Left cardiac atrium (tissue), 4 donors: Measurements from ENCODE around the gene HSFX4. TPM values are rescaled to one million over a fixed set of nuclear protein-coding genes. Genes with fewer than 3 reads are reported as not detected.
A peak's percentile ranks its signal among the peaks of the same experiment; 100 is the strongest.
"Not testable (repeated sequence)": the region's sequence is repeated elsewhere in the genome, so short reads cannot be mapped to it uniquely, and the experiment has no call there.

Experiments used
- ATAC-seq, 2 donors: fragments of 200-7000 bp; cut with Tn5 transposase; one replicate each; pipeline ENCODE4 v1.9.1; 2020; ENCODE audit warnings: mild to moderate bottlenecking in 2 of 2, moderate library complexity in 2 of 2
- DNase-seq: peaks from one replicate; pipeline ENCODE4 v3.0.0-alpha.2; 2020
- intact Hi-C, 2 donors: fragments of 100-400 bp; cut with DNase I; formaldehyde crosslinking; loops; one replicate each; pipeline versions ENCODE4 v1.14.1 to v1.15.1; 2022 to 2023
- long read RNA-seq: library from polyadenylated mRNA; unstranded; transcript quantifications from one replicate; pipeline ENCODE4 v2.0.0, GENCODE V29; 2021
- total RNA-seq, 2 donors: library from RNA; stranded (reverse); fragmentation: NEBNext Ultra II Directional; extraction: Animal tissue kit (Norgen Biotek cat#: 25700); gene quantifications; one replicate each; pipeline ENCODE4 v1.2.1, GENCODE V29; 2021
- donor health status: DM: no; HTN: yes; CAD: no.
- donor health status: DM: no; HTN: yes; CAD: no; lungs with severe emphysema.
- donor health status: DM: yes; HTN: yes; CAD: no.
- donor health status: Dilated cardiomyopathy.

HSFX4 gene, protein sequence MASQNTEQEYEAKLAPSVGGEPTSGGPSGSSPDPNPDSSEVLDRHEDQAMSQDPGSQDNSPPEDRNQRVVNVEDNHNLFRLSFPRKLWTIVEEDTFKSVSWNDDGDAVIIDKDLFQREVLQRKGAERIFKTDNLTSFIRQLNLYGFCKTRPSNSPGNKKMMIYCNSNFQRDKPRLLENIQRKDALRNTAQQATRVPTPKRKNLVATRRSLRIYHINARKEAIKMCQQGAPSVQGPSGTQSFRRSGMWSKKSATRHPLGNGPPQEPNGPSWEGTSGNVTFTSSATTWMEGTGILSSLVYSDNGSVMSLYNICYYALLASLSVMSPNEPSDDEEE
- total RNA-seq = not detected
- long read RNA-seq = 0 reads

GRCh38 chrX:149929400-149929799 lies at the start of gene HSFX4:
TSS of gene HSFX4 (plus strand) at chrX:149929573. CDS start at chrX:149929645, 72 bp downstream.
- intact Hi-C loops, DNase-seq, ATAC-seq: not testable (repeated sequence)

- no peak for ATAC-seq
- intact Hi-C loops = no loop called here
Observed at GRCh38 chrX:149881081-149881711, 48.2 kb upstream of the HSFX4 start, which contains the start of gene MAGEA8. TSS of gene MAGEA8 (plus strand) at chrX:149881183. CDS start at chrX:149884273, 3,090 bp downstream.

GRCh38 chrX:149890828-149891227 lies 38.5 kb upstream of the HSFX4 start:
- ATAC-seq, DNase-seq, intact Hi-C loops: not testable (repeated sequence)

More at GRCh38 chrX:149881081-149881711, 48.2 kb upstream of the HSFX4 start, which contains the start of gene MAGEA8:
- DNase-seq = no peak

GRCh38 chrX:149898554-149898953 lies 30.8 kb upstream of the HSFX4 start:
- intact Hi-C loops = no loop called here
- DNase-seq (no peak), ATAC-seq (no peak)

DNA sequence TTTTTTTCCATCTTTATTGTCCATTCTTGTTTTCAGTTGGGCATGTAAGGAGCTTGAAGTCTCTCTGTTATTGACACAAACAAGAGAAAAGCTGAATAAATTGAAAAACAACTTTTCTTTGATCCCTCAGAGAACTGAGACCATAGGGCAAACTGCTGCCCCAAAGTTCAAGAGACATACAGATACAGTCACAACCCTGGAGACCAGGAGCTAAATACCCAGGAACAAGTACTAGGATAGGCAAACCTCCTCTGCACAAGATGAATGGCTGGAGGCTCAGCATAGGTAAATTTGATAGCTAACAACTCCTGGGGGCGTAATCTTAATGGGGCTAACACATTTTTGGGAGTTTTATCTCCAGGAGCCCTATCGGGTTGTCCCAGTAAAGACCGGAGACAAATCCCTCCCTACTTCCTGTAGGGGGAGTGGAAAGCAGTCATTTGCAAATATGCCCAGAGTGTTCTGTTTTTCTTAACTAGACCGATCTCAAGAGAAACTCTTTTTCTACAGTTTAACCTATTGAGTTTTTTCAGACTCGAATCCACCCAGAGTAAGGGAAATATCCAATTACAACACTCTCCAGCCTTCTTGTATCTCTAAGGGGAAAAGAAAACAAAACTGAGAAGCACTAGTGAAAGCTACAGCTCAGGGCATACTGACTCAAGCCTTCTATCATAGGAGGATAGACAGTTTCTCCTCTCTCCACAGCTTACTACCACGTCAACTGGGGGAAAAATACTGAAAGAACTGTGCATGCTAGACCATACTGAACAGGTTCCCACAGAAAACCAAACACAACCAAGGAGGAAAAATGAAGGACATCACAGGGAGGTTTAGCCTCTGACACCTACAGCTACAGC lies 25.3 kb upstream of the HSFX4 start:
- intact Hi-C loops = no loop called here
- DNase-seq (no peak), ATAC-seq (peak in 1 of 2 donors; percentile 34)

DNA sequence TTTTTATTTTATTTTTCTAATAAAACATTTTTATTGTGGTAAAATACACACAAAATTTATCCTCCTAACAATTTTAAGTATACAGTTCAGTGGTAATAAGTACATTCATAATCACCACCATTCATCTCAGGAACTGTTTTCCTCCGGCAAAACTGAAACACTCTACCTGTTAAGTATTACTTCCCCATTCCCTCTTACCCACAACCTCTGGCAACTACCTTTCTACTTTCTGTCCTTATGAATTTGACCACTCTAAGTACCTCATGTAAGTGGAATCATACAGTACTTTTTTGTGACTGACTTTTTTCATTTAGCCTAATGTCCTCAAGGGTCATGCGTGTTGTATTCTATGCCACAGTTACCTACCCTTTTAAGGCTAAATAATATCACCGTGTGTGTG lies 21.1 kb upstream of the HSFX4 start:
- intact Hi-C loops = no loop called here
- no peak for DNase-seq
- no peak for ATAC-seq

DNA sequence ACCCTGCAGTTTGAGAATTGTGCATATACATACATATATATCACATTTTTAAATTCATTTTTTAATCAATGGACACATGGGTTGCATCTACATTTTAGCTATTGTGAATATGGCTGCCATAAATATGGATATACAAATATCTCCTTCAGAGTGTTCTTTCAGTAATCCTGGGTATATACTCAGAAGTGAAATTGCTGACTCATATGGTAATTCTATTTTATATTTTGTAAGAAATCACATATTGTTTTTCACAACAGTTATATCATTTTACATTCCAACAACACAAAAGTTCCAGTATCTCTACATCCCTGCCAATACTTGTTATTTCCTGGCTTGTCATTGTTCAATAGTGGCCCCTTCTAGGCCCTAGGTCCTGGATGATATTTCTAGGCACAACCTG lies 20.6 kb upstream of the HSFX4 start:
- DNase-seq (no peak), ATAC-seq (no peak)
- intact Hi-C loops = no loop called here

GRCh38 chrX:149909324-149910177 lies 19.8 kb upstream of the HSFX4 start:
- no peak for DNase-seq

DNA sequence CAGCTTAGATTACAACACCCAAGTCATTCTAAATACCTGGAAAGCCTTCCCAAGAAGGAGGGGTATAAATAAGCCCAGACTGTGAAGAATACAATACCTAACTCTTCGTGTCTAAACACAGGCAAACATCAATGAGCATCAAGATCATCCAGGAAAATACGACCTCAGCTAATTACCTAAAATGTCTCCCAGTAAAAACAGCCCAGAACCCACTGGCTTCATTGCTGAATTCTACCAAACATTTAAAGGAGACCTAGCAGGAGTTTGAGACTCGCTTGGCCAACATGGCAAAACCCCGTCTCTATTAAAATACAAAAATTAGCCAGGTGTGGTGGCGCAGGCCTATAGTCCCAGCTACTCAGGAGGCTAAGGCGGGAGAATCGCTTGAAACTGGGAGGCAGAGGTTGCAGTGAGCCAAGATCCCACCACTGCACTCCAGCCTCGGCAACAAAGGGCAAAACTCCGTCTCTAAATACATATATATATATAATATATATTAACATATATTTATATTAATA lies 19.1 kb upstream of the HSFX4 start:
- intact Hi-C loops = no loop called here
- no peak for ATAC-seq
- DNase-seq = no peak

More at GRCh38 chrX:149909324-149910177, 19.8 kb upstream of the HSFX4 start:
- ATAC-seq = no peak
- intact Hi-C loops = no loop called here

DNA sequence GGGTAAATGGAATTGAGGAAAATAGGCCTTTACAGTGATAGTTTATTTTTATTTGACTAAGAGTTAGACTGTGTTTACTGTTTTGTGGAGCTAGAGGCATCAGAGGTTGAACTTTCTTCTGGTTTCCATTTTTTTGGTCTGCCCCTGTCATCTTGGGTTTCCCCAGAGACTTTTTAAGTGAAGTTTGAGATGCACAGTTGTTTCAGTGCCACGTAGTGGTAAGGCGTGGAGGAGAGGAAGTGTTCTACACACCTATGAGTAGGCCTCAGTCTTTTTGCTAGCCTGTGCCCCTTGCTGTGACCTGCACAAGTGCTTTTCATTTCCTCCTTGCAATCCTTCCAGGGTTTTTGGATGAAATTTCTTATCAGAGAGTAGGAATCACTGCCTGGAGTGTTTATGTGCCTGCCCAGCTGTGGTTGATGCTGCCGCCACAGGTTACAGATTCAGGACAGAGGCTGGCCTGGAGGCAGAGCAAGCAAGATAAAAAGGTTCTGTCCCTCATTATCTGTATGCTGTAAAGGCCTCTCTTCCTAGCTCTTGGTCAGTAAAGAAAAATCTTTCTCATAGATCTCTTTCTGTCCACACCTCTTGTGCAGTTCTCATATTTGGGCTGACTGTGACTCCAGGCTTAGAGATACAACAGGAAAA lies 12.5 kb upstream of the HSFX4 start:
- no peak for DNase-seq
- intact Hi-C loops = no loop called here
- no peak for ATAC-seq

GRCh38 chrX:149923836-149924235 lies 5.5 kb upstream of the HSFX4 start:
- intact Hi-C loops, ATAC-seq, DNase-seq: not testable (repeated sequence)

GRCh38 chrX:149924434-149924833 lies 4.9 kb upstream of the HSFX4 start:
- ATAC-seq, intact Hi-C loops, DNase-seq: not testable (repeated sequence)

GRCh38 chrX:149927245-149927963 lies 2.0 kb upstream of the HSFX4 start:
- DNase-seq, intact Hi-C loops: not testable (repeated sequence)

GRCh38 chrX:149927964-149928258 lies 1.5 kb upstream of the HSFX4 start:
- DNase-seq, intact Hi-C loops, ATAC-seq: not testable (repeated sequence)

More at GRCh38 chrX:149927245-149927963, 2.0 kb upstream of the HSFX4 start:
- not testable (repeated sequence) for ATAC-seq

DNA sequence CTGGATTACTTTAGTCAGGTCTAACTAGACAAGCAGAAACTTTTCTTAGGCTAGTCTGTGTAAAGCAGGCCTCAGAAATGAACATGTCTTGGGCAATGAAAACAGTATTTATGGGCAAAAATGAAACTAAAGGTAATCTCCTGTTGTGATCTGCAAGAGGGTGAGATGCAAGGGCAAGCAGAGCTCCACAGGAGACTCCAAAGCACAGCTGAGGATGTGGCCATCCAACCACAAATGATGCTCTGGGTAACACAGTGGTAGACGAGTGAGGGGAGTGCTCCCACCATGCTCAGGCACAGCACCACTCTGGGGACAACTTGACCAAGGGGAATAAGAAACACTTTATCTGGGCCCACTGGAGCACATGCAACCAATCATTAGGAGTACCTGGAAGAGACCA lies 738 bp upstream of the HSFX4 start:
- ATAC-seq, DNase-seq, intact Hi-C loops: not testable (repeated sequence)

DNA sequence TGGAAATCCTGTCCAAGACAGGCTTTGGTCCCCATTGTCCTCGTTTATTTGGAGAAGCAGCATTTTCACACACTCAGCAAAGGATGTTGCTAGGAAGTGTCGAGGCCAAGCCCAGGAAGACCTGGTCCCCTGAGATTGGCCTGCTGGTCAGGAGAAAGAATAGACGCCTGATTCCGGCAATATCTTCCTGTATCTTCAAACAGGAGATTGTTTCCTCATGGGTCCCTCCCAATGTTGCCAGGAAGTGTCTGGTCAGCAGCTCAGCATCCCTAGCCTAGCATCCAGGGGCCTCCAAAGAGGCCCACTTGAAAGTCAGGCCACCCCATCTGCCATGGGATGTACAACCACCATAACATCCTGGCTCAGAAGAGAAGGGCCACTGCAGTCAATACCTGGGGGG lies 2.0 kb downstream of the HSFX4 start:
- DNase-seq, ATAC-seq, intact Hi-C loops: not testable (repeated sequence)

- intact Hi-C loops, DNase-seq, ATAC-seq: not testable (repeated sequence)
Observed at GRCh38 chrX:149932150-149932549, 2.8 kb downstream of the HSFX4 start.
